NCI-H1092 (cell line): ENCODE results near the gene CRABP2.

ENCODE experiments used
- DNase-seq: peaks from one replicate; lab custom pipeline; 2025; lab: John Stamatoyannopoulos, UW

Gene CRABP2

GRCh38 chr1:156741481-156741983 is 36.1 kb upstream of the CRABP2 start:
- DNase-seq = no peak

DNA sequence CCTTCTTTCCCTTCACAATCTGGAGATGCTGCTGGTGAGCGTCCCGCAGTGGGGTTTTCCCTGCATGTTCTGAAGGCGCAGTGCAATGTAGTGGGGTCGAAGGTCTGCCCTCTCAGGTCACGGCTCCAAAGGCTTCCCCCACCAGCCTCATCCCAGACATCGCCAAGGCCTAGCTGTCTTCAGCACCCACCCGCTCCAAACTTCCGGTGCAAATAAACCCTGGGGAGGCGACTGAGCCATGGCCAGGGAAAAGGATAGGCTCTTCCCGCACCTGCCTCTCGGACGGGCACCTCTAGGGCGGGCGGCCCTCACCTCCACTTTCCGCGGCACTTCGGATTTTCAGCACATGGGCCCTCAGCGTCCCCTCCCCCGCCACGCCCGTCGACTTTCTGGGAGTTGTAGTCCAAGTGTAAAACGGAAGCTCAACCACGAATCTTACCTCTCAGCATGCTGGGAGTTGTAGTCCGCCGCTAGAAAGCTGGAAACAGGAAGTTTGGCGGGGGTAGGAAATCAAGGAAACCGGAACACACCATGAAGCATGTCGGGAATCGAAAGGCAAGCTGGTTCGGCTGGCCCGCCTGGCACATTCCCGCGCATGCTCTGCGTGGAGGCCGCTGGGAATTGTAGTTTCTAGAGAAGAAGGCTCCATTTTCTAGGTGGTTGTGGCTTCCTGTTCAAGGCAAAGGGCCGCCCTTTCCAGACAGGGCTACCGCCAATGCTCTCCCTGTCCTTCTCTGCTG is 35.5 kb upstream of the CRABP2 start, which contains the start of gene MRPL24:
TSS of gene MRPL24 (minus strand) at position 348 of the 740 bp plus-strand sequence. CDS start 2,384 bp downstream, outside the sequence.
- DNase-seq = peak; percentile 99

DNA sequence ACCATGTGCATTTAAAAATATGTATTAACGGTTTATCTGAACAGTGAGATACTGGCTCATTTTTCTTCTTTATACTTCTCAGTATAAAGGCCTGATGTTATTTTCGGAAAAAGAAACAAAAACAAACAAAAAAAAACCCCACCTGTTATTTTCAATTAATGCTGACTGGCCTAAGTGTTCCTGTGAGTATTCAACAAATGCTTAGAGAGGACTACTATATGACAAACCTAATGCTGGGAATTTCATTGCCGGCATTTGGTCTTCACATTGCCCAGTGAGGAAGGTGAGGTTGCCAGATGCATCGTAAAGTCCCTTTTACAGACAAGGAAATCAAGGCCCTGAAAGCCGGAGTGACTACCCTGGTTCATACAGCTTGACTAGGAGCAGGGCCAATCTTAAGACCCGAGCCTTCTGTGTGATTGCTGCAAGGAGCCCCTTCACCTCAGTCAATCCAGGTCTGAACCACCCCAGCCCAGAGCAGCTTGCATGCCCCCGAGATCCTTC is 34.9 kb upstream of the CRABP2 start:
- DNase-seq = no peak

DNA sequence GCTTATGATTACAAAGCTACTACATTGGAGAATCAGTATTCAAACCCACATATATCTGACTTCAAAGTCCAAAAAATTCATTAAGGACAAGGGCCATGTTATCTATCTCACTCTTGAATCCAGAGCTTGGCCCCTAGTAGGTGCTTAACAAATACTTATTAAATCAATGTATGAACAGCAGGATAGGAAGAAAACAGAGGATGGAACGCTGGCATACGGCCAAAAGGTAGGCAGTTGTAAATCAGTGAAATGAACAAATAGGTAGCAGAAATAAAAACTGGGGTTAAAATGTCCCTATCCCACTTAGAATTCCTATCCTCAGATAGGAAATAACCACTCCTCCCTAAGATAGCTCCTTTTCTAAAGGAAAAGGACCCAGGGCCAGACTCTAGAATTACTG is 33.5 kb upstream of the CRABP2 start:
- DNase-seq = no peak

DNA sequence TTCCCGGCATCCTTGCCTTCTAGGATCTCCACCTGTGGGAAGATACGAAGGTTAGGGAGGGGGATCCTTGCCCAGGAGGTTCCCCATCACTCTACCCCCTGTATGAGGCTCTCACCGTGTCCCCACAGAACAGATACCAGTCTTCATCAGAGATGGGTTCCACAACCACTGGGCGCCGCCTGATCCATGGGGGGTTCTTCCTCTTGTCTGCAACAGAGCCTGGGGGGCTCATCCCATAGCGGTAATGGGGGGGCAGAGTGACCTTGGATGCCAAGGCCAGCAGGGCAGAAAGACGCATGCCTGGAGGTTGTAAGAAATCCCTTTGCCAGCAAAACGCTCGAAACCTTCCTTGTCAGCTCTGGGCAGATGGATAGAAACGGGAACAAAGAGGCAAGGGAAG is 33.0 kb upstream of the CRABP2 start:
- no peak for DNase-seq

DNA sequence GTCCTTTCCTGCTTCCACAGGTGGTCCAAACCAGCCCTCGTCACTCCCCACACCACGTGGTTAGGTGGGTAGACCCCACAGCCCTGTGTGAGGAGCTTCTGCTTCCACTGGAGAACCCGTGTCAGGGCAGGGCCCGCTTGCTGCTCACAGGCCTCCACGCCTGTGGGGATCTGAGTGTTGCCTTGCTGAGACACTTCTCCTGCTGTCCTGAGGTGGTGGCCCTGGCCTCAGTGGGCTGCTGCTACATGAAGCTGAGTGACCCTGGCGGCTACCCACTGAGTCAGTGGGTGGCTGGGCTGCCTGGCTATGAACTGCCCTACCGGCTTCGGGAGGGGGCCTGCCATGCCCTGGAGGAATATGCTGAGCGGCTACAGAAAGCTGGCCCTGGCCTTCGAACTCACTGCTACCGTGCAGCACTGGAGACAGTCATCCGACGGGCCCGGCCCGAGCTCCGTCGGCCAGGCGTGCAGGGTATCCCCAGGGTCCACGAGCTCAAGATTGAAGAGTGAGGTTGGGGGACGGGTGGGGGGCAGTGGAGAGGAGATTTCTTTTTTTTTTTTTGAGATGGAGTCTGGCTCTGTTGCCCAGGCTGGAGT is 28.7 kb upstream of the CRABP2 start:
- DNase-seq = no peak

- DNase-seq = peak; percentile 98
Measured at GRCh38 chr1:156728599-156729462, 23.4 kb upstream of the CRABP2 start, which contains the start of gene ISG20L2. Gene ISG20L2, minus strand, starts transcription at chr1:156728766. Its CDS starts 1,114 bp downstream, at chr1:156727652.

- DNase-seq = peak; percentile 83
Measured at GRCh38 chr1:156727926-156728598, 22.7 kb upstream of the CRABP2 start, which contains the start of gene METTL25B. Gene METTL25B, plus strand, starts transcription at chr1:156728469. Its CDS starts 636 bp downstream, at chr1:156729105.

DNA sequence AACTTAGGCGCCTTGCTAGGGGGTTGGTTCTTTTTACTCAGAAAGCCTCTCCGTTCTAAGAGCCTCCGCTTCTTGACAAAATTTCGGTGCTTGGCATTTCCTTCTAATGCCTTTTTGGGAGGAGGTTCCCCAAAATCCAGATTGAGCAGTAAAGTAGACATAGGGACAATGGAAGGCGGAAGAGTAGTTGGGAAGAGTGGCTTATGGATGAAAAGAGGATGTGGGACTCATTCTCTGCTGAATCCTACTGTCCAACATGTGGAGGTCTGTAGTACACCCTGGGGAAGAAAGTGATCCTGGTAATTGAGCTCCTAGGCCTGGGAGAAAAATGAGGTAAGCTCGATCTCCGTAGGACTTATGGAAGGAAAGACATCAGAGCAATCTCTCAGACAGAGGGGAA is 22.1 kb upstream of the CRABP2 start:
- DNase-seq = no peak

GRCh38 chr1:156726549-156727226 is 21.3 kb upstream of the CRABP2 start:
- DNase-seq = no peak

- DNase-seq = peak; percentile 78
Measured at GRCh38 chr1:156725683-156726280, 20.4 kb upstream of the CRABP2 start.

- DNase-seq = no peak
Measured at GRCh38 chr1:156721535-156721934, 16.2 kb upstream of the CRABP2 start.

DNA sequence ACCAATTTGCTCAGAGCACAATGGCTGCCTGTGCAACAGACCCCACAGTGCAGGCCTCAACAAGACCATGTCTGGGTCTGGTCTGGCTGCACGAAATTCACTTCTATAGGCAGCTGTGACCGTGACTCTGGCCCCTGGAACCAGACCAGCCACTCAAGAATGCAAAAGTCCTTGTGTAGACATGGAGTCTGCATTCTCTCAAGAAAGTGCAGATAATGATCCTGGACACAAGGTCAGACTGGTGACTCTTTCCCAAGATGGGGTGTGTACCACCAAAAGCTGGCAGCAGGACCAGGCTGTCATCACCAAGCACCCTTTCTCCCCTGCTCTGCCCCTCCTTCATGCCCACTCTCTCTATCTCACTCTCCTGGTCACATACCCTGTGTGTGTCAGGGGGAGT is 15.7 kb upstream of the CRABP2 start:
- no peak for DNase-seq

GRCh38 chr1:156717351-156717750 is 12.0 kb upstream of the CRABP2 start:
- DNase-seq = no peak

GRCh38 chr1:156714830-156715229 is 9.4 kb upstream of the CRABP2 start:
- DNase-seq = no peak

DNA sequence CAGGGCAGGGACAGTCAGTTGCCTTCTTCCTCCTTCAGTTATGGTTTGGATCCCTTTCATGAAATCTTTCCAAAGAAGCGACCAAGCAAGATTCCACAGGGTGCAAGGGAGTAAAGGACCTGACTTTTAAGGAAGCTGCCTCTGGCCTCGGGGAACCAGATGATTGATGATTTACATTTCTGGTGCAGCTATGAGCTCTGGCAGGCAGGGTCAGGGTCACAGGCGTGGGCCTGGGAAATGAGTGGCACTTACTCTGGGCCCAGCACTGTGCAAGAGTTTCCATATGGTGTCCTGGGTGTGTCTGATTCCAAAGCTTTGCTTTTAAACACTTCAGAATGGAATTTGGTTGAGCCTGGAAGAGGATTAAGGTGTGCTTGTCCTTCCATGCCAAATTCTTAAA is 7.2 kb upstream of the CRABP2 start:
- DNase-seq = no peak

GRCh38 chr1:156711011-156711817 is 5.8 kb upstream of the CRABP2 start:
- no peak for DNase-seq

- peak; percentile 75 for DNase-seq
Measured at GRCh38 chr1:156709757-156710489, 4.5 kb upstream of the CRABP2 start.

- no peak for DNase-seq
Measured at GRCh38 chr1:156709031-156709430, 3.6 kb upstream of the CRABP2 start.
